Left renal cortex interstitium (tissue), 4 donors: ENCODE results near the gene MFSD6. TPM values are rescaled to one million over a fixed set of nuclear protein-coding genes. Genes with fewer than 3 reads are reported as not detected.
A peak's percentile ranks its signal among the peaks of the same experiment; 100 is the strongest.
"Not testable (repeated sequence)": the region's sequence is repeated elsewhere in the genome, so short reads cannot be mapped to it uniquely, and the experiment has no call there.

Experiments used
- DNase-seq, 4 donors: peaks; one replicate each; pipeline ENCODE4 v3.0.0-alpha.2; 2013; ENCODE audit warnings: low read depth in 4 of 4, low spot score in 2 of 4, missing footprints in 1 of 4
- polyA plus RNA-seq, 4 donors: library from polyadenylated mRNA; unstranded; fragments of 120-200 nt; gene quantifications; one replicate each; pipeline ENCODE4 v1.2.1, GENCODE V29; 2013; ENCODE audit not compliant: insufficient read length in 4 of 4

Gene MFSD6
- polyA plus RNA-seq, 4 donors, result 13.2 to 17.2 (median 13.7) TPM

GRCh38 chr2:190404487-190404886 is 3.7 kb upstream of the MFSD6 start:
- no peak for DNase-seq

GRCh38 chr2:190405070-190405469 is 3.1 kb upstream of the MFSD6 start:
- no peak for DNase-seq

GRCh38 chr2:190405995-190406394 is 2.2 kb upstream of the MFSD6 start:
- no peak for DNase-seq

GRCh38 chr2:190406805-190407204 is 1.4 kb upstream of the MFSD6 start:
- DNase-seq, result no peak

GRCh38 chr2:190407246-190407661 is 901 bp upstream of the MFSD6 start:
- no peak for DNase-seq

GRCh38 chr2:190408538-190409271 is 550 bp downstream of the MFSD6 start:
- peak in 1 of 4 donors; percentile 35 for DNase-seq

GRCh38 chr2:190409616-190410015 is 1.5 kb downstream of the MFSD6 start:
- no peak for DNase-seq

- no peak for DNase-seq
Observed at GRCh38 chr2:190410166-190410565, 2.0 kb downstream of the MFSD6 start.

- no peak for DNase-seq
Observed at GRCh38 chr2:190412966-190413365, 4.8 kb downstream of the MFSD6 start.

- no peak for DNase-seq
Observed at GRCh38 chr2:190413421-190413820, 5.3 kb downstream of the MFSD6 start.

- DNase-seq, result no peak
Observed at GRCh38 chr2:190415251-190415650, 7.1 kb downstream of the MFSD6 start.

- DNase-seq, result no peak
Observed at GRCh38 chr2:190415794-190416775, 7.9 kb downstream of the MFSD6 start.

GRCh38 chr2:190417045-190417842 is 9.1 kb downstream of the MFSD6 start:
- DNase-seq, result no peak

- no peak for DNase-seq
Observed at GRCh38 chr2:190418727-190419126, 10.6 kb downstream of the MFSD6 start.

- no peak for DNase-seq
Observed at GRCh38 chr2:190420801-190421200, 12.6 kb downstream of the MFSD6 start.

- DNase-seq, result no peak
Observed at GRCh38 chr2:190425221-190425866, 17.2 kb downstream of the MFSD6 start.

GRCh38 chr2:190425883-190426658 is 17.9 kb downstream of the MFSD6 start:
- DNase-seq, result no peak

GRCh38 chr2:190430866-190431265 is 22.7 kb downstream of the MFSD6 start:
- not testable (repeated sequence) for DNase-seq

- DNase-seq, result peak in 1 of 4 donors; percentile 16
Observed at GRCh38 chr2:190431907-190432306, 23.8 kb downstream of the MFSD6 start.
